Thoracic aorta (tissue), 2 donors: ENCODE measurements around the gene PROM1. TPM values are rescaled to one million over a fixed set of nuclear protein-coding genes. Genes with fewer than 3 reads are reported as not detected.

Experiments used
- ATAC-seq: fragments of 150-250 bp; one replicate; pipeline ENCODE4 v1.8.0; 2017; ENCODE audit warnings: low read depth; ENCODE audit not compliant: insufficient number of reproducible peaks, low FRiP score
- DNase-seq: peaks from one replicate; pipeline ENCODE4 v3.0.0-alpha.2; 2020; ENCODE audit warnings: low spot score
- H3K27ac ChIP-seq, 2 donors: fragments of 200-600 bp; sonication (generic); 1 replicate in 1 of 2; 2 replicates in 1 of 2; pipeline ENCODE4 v1.5.1; 2016; ENCODE audit warnings: mild to moderate bottlenecking in 2 of 2, moderate library complexity in 2 of 2
- H3K27me3 ChIP-seq: fragments of 200-600 bp; sonication (generic); replicated peaks from 2 replicates; pipeline ENCODE4 v1.6.0; 2016; ENCODE audit warnings: mild to moderate bottlenecking; ENCODE audit not compliant: insufficient read depth
- H3K36me3 ChIP-seq: fragments of 200-600 bp; sonication (generic); one replicate; pipeline ENCODE4 v1.5.1; 2016
- H3K4me1 ChIP-seq, 2 donors: fragments of 200-600 bp; sonication (generic); 1 replicate in 1 of 2; 2 replicates in 1 of 2; pipeline versions ENCODE4 v1.5.1 to v1.6.0; 2016; ENCODE audit warnings: low read depth in 2 of 2, mild to moderate bottlenecking in 1 of 2; ENCODE audit not compliant: control insufficient read depth in 1 of 2
- H3K4me3 ChIP-seq: fragments of 200-600 bp; sonication (generic); 2 replicates; pipeline ENCODE4 v1.5.1; 2016; ENCODE audit warnings: mild to moderate bottlenecking
- H3K9me3 ChIP-seq: fragments of 200-600 bp; sonication (generic); 2 replicates; pipeline ENCODE4 v1.5.1; 2016
- total RNA-seq, 2 donors: library from RNA; depleted of rRNA; stranded (reverse); fragments of >200 nt; gene quantifications; one replicate each; pipeline versions ENCODE4 v1.1.0 to v1.2.3, GENCODE V29; 2016
- TF ChIP-seq, protein P1 (sequence below): fragments of 200-600 bp; sonication (generic); IDR thresholded peaks from one replicate; pipeline ENCODE4 v1.5.1; 2019; ENCODE audit warnings: antibody characterized with exemption

PROM1 gene
- total RNA-seq, 2 donors from 2014 or later, result 3.2 to 7.1 TPM

DNA sequence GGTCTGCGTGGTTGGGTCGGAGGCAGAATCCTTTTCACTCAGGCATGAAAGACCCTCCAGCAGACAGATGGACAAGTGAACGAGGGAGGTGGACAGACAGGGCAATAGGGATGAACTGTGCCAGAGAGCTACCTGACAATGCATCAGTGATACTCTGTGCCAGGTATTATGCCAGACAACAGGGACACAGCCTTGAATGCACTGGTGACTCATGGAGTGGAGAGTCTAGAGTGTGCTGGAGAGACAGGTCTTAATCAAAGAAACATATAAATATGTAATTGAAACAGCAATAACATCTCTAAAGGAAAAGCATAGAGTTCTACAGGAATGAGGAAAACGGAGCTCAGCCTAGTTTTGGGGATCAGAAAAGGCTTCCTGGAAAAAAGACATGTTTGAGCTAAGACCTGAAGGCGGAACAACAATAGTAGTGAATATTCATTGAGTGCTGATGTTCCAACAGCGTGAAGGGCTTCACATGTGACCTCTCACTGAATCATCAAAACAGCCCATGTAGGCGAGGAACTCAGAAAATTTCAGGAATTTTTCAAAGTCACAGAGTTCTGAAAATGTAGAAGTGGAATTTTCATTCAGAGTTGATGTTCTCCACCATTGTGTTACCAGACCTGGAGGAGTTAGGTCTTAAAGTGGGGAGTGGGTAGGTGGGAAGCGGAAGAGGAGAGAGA, 100.8 kb downstream of the PROM1 start:
- H3K4me3 ChIP-seq, result no peak overlapping the region
- no peaks in the 10 kb centered on the region for H3K4me1 ChIP-seq
- TF ChIP-seq, protein P1, sequence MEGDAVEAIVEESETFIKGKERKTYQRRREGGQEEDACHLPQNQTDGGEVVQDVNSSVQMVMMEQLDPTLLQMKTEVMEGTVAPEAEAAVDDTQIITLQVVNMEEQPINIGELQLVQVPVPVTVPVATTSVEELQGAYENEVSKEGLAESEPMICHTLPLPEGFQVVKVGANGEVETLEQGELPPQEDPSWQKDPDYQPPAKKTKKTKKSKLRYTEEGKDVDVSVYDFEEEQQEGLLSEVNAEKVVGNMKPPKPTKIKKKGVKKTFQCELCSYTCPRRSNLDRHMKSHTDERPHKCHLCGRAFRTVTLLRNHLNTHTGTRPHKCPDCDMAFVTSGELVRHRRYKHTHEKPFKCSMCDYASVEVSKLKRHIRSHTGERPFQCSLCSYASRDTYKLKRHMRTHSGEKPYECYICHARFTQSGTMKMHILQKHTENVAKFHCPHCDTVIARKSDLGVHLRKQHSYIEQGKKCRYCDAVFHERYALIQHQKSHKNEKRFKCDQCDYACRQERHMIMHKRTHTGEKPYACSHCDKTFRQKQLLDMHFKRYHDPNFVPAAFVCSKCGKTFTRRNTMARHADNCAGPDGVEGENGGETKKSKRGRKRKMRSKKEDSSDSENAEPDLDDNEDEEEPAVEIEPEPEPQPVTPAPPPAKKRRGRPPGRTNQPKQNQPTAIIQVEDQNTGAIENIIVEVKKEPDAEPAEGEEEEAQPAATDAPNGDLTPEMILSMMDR, result no peak
- H3K27ac ChIP-seq, result no peak overlapping the region
- H3K27me3 ChIP-seq, result no peaks in the 10 kb centered on the region
- ATAC-seq (no peak), DNase-seq (no peak)
- no peaks in the 10 kb centered on the region for H3K9me3 ChIP-seq
- no peaks in the 10 kb centered on the region for H3K36me3 ChIP-seq

DNA sequence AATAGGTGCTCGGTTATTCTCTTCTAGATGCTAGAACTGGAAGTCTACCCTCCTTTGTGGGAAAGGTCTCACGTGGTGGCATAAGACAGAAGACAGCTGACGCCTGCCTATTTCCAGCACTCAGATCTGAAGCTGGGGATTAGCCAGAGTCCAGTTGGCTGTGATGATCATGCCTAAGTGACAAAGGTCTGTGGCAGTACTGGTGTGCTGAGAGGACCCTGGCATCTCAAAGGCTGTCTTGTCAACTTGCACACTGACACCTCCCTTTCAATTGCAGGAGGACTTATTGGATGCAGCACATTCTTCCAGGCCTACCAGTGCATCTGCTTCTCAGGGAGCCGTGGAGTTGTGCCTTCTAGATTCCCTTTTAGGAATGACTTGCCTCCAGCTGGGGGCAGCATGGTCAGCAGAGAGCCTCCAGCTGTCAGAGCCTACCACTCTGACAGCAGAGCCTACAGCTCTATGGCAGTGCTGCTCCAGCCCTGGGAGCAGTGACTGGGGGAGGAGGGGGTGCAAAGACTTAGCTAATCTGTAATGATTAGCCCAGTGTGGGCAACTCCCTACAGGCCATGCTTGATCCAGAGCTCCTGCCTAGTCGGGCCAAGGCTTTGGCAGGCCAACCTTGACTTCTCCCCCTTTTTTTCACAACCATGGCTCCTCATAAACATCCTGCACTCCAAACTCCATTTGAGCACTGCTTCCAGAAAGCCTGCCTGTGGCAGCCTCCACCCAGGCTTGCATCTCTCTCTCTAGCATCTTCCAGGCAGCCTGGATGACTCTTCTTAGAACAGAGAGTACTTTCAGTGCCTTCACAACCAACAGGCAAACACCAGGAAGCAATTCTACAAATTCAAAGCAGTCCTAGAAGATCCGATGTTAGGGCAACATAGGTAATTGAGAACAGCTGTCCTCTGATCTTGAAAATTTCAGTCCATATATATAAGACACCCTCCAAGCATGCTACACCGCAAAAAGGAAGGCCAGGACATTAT, 107.1 kb downstream of the PROM1 start:
- Histone ChIP-seq H3K4me3 (no peak overlapping the region), H3K27ac (no peak overlapping the region), H3K36me3 (no peaks in the 10 kb centered on the region), H3K27me3 (no peaks in the 10 kb centered on the region), H3K9me3 (no peaks in the 10 kb centered on the region), H3K4me1 (no peaks in the 10 kb centered on the region)
- ATAC-seq (no peak), DNase-seq (no peak)
- TF ChIP-seq, protein P1, result no peak

DNA sequence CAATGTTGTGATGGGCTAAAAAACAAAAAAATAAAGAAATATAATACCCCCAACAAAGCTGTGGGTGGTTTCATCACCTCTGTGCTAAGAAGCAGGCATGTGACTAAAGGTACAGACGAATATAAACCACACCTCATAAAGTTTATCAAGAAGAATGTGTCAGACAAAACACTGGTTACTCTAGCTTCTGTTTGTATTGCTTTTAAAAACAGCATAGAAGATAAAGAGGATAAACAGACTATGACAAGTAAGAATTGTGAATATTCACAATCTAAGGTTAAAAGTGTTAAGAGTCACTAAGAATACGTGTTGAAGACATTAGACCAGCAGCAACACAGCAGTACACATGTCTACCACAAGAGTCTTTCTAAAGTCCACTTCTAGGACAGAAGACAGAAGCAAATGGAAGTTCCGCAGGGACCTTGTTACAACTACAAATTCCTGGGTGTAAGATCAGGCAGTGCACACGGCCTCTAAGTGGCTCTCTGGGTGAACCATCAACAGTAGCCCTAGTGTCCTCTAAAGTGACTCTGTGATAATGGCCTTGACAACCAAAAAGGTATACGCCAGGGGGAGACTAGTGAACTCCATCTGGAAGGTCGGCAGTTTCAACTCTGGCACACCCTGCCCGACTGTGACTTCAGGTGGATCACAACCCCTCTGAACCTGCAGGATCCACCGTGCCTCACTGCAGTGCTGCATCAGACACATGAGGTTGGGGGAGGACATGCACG, 112.6 kb downstream of the PROM1 start:
- TF ChIP-seq, protein P1, result no peak
- DNase-seq (no peak), ATAC-seq (no peak)
- Histone ChIP-seq H3K4me1 (no peaks in the 10 kb centered on the region), H3K27ac (no peak overlapping the region), H3K4me3 (no peak overlapping the region), H3K27me3 (no peaks in the 10 kb centered on the region), H3K36me3 (no peaks in the 10 kb centered on the region), H3K9me3 (no peaks in the 10 kb centered on the region)

DNA sequence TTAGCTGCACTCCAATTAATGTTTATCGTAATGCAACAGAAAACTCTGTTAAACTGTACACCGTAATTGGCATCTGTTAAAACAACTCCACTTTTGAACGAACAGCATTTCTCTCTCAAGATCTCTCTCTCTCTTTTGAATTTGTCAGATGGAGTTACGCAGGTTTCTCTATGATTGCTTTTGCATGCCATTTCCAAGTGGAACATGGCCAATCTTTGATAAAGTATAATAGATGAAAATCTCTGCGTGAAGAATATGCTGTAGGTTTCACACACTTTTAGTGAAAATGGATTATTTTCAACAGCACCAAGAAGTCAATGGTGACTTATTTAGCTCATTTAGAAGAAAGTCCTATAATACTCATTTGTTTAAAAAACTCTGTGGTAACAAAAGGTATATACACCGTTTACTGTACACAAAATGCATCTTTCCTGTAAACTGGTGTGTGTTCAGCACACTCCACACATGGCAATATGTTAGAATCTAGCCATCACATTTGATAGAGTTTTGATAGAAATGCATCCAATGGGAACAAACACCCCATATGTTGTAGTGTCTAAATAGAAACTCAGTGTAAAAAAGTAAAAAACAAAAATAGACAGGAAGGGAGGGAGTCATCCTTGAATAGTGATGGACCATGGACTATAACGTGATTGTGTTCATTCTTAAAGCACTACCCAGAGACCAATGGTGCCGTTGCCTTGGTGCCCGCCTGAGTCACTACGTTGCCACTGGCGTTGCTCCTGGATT, 115.1 kb downstream of the PROM1 start:
- Histone ChIP-seq H3K36me3 (no peaks in the 10 kb centered on the region), H3K27ac (no peak overlapping the region), H3K9me3 (no peaks in the 10 kb centered on the region), H3K27me3 (no peaks in the 10 kb centered on the region), H3K4me1 (no peaks in the 10 kb centered on the region), H3K4me3 (no peak overlapping the region)
- DNase-seq, result no peak
- TF ChIP-seq, protein P1, result no peak
- no peak for ATAC-seq
